ENCODE results near the gene LMTK2.

The LMTK2 gene

DNA sequence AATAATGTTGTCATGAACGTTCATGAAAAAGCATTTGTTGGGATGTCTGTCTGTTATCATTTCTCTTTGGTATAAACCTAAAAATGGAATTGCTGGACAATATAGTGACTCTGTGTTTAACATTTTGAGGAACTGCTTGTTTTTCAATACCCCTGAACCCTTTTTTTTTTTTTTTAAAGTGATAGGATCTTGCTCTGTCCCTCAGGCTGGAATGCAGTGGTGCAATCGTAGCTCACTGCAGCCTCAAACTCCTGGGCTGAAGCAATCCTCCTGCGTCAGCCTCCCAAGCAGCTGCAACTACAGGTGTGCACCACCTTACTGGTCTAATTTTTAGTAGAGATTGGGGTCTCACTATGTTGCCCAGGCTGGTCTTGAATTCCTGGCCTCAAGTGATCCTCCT is 15.1 kb upstream of the LMTK2 start:
- Histone ChIP-seq H3K4me3 (ENCODE audit: low read length, poor library complexity, severe bottlenecking) (no peak overlapping the region), H3K27me3 (ENCODE audit: insufficient read depth, low read length, poor library complexity, severe bottlenecking) (peaks cover 7% of the 10 kb centered on the region), H3F3A (ENCODE audit: low read depth) (no peaks in the 10 kb centered on the region), H2AFZ (ENCODE audit: low read length) (no peak overlapping the region), H3K4me1 (ENCODE audit: insufficient read depth, low read length, poor library complexity, severe bottlenecking) (no peaks in the 10 kb centered on the region), H3K9ac (ENCODE audit: low read depth, low read length, poor library complexity, severe bottlenecking) (no peak overlapping the region), H3K79me2 (ENCODE audit: insufficient read depth, low read length) (no peaks in the 10 kb centered on the region), H3K36me3 (ENCODE audit: insufficient read depth, low read length) (no peaks in the 10 kb centered on the region), H3K9me3 (ENCODE audit: insufficient read depth, low read depth, low read length) (no peaks in the 10 kb centered on the region), H3K4me2 (ENCODE audit: low read depth, low read length, poor library complexity, severe bottlenecking) (no peak overlapping the region), H3K9me2 (replicated peaks; ENCODE audit: low read depth, low read length) (no peaks in the 10 kb centered on the region), H4K20me1 (ENCODE audit: insufficient read depth, low read length, poor library complexity, severe bottlenecking) (no peaks in the 10 kb centered on the region)
- TF ChIP-seq, protein P1, sequence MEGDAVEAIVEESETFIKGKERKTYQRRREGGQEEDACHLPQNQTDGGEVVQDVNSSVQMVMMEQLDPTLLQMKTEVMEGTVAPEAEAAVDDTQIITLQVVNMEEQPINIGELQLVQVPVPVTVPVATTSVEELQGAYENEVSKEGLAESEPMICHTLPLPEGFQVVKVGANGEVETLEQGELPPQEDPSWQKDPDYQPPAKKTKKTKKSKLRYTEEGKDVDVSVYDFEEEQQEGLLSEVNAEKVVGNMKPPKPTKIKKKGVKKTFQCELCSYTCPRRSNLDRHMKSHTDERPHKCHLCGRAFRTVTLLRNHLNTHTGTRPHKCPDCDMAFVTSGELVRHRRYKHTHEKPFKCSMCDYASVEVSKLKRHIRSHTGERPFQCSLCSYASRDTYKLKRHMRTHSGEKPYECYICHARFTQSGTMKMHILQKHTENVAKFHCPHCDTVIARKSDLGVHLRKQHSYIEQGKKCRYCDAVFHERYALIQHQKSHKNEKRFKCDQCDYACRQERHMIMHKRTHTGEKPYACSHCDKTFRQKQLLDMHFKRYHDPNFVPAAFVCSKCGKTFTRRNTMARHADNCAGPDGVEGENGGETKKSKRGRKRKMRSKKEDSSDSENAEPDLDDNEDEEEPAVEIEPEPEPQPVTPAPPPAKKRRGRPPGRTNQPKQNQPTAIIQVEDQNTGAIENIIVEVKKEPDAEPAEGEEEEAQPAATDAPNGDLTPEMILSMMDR (conservative IDR thresholded peaks at IDR 0.05; ENCODE audit: low read length): no peak
- TF ChIP-seq EZH2phosphoT487 (IDR thresholded peaks at IDR 0.05; ENCODE audit: borderline replicate concordance): no peak

DNA sequence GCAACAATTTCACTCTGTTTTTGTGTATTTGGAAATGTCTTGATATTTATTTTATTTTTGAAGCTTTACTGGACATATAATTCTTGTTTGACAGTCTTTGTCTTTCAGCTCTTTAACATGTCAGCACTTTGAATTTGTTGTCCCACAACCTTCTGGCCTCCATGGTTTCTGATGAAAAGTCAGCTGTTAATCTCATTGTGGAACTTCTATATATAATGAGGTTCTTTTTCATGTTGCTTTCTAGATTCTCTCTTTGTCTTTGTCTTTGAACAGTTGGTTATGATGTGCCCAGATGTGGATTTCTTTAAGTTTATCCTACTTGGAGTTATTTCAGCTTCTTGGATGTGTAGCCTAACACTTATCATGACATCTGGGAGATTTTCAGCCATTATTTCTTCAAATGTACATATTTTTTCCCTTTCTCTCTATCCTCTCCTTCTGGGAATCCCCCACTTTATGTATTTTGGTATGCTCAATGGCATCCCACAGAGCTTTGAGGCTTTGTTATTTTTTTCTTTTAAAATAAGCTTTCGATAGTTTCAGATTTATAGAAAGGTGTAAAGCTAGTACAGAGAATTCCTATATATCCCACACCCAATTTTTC is 9.5 kb upstream of the LMTK2 start:
- TF ChIP-seq, protein P1 (conservative IDR thresholded peaks at IDR 0.05; ENCODE audit: low read length): no peak
- no peak for TF ChIP-seq EZH2phosphoT487 (IDR thresholded peaks at IDR 0.05; ENCODE audit: borderline replicate concordance)
- H2AFZ ChIP-seq (ENCODE audit: low read length): no peak overlapping the region
- H3F3A ChIP-seq (ENCODE audit: low read depth): no peaks in the 10 kb centered on the region
- H3K27me3 ChIP-seq (ENCODE audit: insufficient read depth, low read length, poor library complexity, severe bottlenecking): peaks cover 11% of the 10 kb centered on the region
- H3K9me2 ChIP-seq (replicated peaks; ENCODE audit: low read depth, low read length): no peaks in the 10 kb centered on the region
- peaks cover 13% of the 10 kb centered on the region; the same call in 1 of the 2 replicates for H3K9me3 ChIP-seq (ENCODE audit: insufficient read depth, low read depth, low read length)
- H3K4me3 ChIP-seq (ENCODE audit: low read length, poor library complexity, severe bottlenecking): no peak overlapping the region
- H3K4me1 ChIP-seq (ENCODE audit: insufficient read depth, low read length, poor library complexity, severe bottlenecking): no peaks in the 10 kb centered on the region
- no peaks in the 10 kb centered on the region for H3K79me2 ChIP-seq (ENCODE audit: insufficient read depth, low read length)
- H4K20me1 ChIP-seq (ENCODE audit: insufficient read depth, low read length, poor library complexity, severe bottlenecking): no peaks in the 10 kb centered on the region
- H3K36me3 ChIP-seq (ENCODE audit: insufficient read depth, low read length): no peaks in the 10 kb centered on the region
- H3K4me2 ChIP-seq (ENCODE audit: low read depth, low read length, poor library complexity, severe bottlenecking): no peak overlapping the region
- no peak overlapping the region for H3K9ac ChIP-seq (ENCODE audit: low read depth, low read length, poor library complexity, severe bottlenecking)

DNA sequence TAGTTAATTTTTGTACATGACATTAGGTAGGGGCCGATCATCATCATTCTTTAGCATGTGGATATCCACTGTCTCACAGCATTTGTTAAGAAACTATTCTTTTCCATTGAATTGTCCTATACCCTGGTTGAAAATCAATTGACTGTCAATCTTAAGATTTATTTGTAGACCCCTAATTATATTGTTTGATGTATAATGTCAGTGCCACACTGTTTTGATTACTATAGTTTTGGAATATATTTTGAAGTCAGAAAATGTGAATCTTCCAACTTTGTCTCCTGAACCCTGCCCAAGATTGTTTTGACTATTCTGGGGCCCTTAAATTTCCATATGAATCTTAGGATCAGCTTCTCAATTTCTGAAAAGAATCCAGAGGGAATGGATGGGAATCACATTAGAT is 6.6 kb upstream of the LMTK2 start:
- Histone ChIP-seq H2AFZ (ENCODE audit: low read length) (no peak overlapping the region), H3K4me1 (ENCODE audit: insufficient read depth, low read length, poor library complexity, severe bottlenecking) (no peaks in the 10 kb centered on the region), H3K9me3 (ENCODE audit: insufficient read depth, low read depth, low read length) (peaks cover 13% of the 10 kb centered on the region; the same call in 1 of the 2 replicates), H3K9ac (ENCODE audit: low read depth, low read length, poor library complexity, severe bottlenecking) (no peak overlapping the region), H3K79me2 (ENCODE audit: insufficient read depth, low read length) (no peaks in the 10 kb centered on the region), H3K4me3 (ENCODE audit: low read length, poor library complexity, severe bottlenecking) (no peak overlapping the region), H4K20me1 (ENCODE audit: insufficient read depth, low read length, poor library complexity, severe bottlenecking) (no peaks in the 10 kb centered on the region), H3K36me3 (ENCODE audit: insufficient read depth, low read length) (no peaks in the 10 kb centered on the region), H3K27me3 (ENCODE audit: insufficient read depth, low read length, poor library complexity, severe bottlenecking) (peaks cover 6% of the 10 kb centered on the region), H3K9me2 (replicated peaks; ENCODE audit: low read depth, low read length) (no peaks in the 10 kb centered on the region), H3K4me2 (ENCODE audit: low read depth, low read length, poor library complexity, severe bottlenecking) (no peak overlapping the region), H3F3A (ENCODE audit: low read depth) (no peaks in the 10 kb centered on the region)
- TF ChIP-seq EZH2phosphoT487 (IDR thresholded peaks at IDR 0.05; ENCODE audit: borderline replicate concordance): no peak
- TF ChIP-seq, protein P1 (conservative IDR thresholded peaks at IDR 0.05; ENCODE audit: low read length): no peak

Data from Loucy (cell line).